HUES64 (cell line): ENCODE data around the gene ZNRF4.
"Not testable (repeated sequence)": the region's sequence is repeated elsewhere in the genome, so short reads cannot be mapped to it uniquely, and the experiment has no call there.

ENCODE experiments used
- H3K27ac ChIP-seq: 2 replicates; pipeline ENCODE4 v1.7.0; 2013; ENCODE audit warnings: low read depth, low read length, inconsistent platforms
- H3K27me3 ChIP-seq: 2 replicates; pipeline ENCODE4 v1.6.1; 2013; ENCODE audit warnings: mild to moderate bottlenecking, low read length; ENCODE audit not compliant: insufficient read depth
- H3K36me3 ChIP-seq: 2 replicates; pipeline ENCODE4 v1.6.1; 2013; ENCODE audit warnings: mild to moderate bottlenecking, low read length; ENCODE audit not compliant: insufficient read depth
- H3K4me1 ChIP-seq: 2 replicates; pipeline ENCODE4 v1.6.1; 2013; ENCODE audit warnings: mild to moderate bottlenecking, low read length, moderate library complexity; ENCODE audit not compliant: insufficient read depth
- H3K4me3 ChIP-seq: 2 replicates; pipeline ENCODE4 v1.5.1; 2013; ENCODE audit warnings: mild to moderate bottlenecking, low read length, moderate library complexity
- H3K9ac ChIP-seq: 2 replicates; pipeline ENCODE4 v1.6.1; 2013; ENCODE audit warnings: mild to moderate bottlenecking, low read depth, low read length
- H3K9me3 ChIP-seq: 2 replicates; pipeline ENCODE4 v1.6.1; 2013; ENCODE audit warnings: low read depth, low read length; ENCODE audit not compliant: insufficient read depth
- WGBS: fragments of 150-250, 120-280 bp; methylation state at CpG from one replicate; pipeline ENCODE4 v1.1.7; 2013; ENCODE audit warnings: missing lambda C conversion rate; 5-methylcytosine and 5-hydroxymethylcytosine counted together

ZNRF4 gene

GRCh38 chr19:5430237-5430636, 25.0 kb upstream of the ZNRF4 start:
- Histone ChIP-seq H3K4me3 (no peak overlapping the region), H3K9ac (no peak overlapping the region), H3K9me3 (no peaks in the 10 kb centered on the region), H3K36me3 (no peaks in the 10 kb centered on the region), H3K27me3 (peaks cover 7% of the 10 kb centered on the region; the same call in 1 of the 2 replicates), H3K27ac (no peak overlapping the region), H3K4me1 (peaks cover 13% of the 10 kb centered on the region; the same call in 1 of the 2 replicates)
- 67% methylated on average over 10 of the region's 10 CpGs for WGBS

GRCh38 chr19:5432687-5433086, 22.5 kb upstream of the ZNRF4 start:
- Histone ChIP-seq H3K27me3 (no peaks in the 10 kb centered on the region), H3K4me1 (peaks cover 14% of the 10 kb centered on the region; the same call in 1 of the 2 replicates), H3K4me3 (no peak overlapping the region), H3K9ac (no peak overlapping the region), H3K36me3 (no peaks in the 10 kb centered on the region), H3K9me3 (no peaks in the 10 kb centered on the region), H3K27ac (no peak overlapping the region)
- 79% methylated on average over 5 of the region's 5 CpGs for WGBS

- no peak overlapping the region for H3K4me3 ChIP-seq
- H3K27ac ChIP-seq = no peak overlapping the region
- 51% methylated on average over 6 of the region's 6 CpGs for WGBS
- no peaks in the 10 kb centered on the region for H3K36me3 ChIP-seq
- no peaks in the 10 kb centered on the region for H3K27me3 ChIP-seq
- no peaks in the 10 kb centered on the region for H3K9me3 ChIP-seq
- peaks cover 14% of the 10 kb centered on the region; the same call in 1 of the 2 replicates for H3K4me1 ChIP-seq
- no peak overlapping the region for H3K9ac ChIP-seq
These were observed 20.8 kb upstream of the ZNRF4 start for GRCh38 chr19:5434351-5434917.

GRCh38 chr19:5434970-5435641, 20.1 kb upstream of the ZNRF4 start:
- H3K27ac ChIP-seq = no peak overlapping the region
- H3K4me1 ChIP-seq = peaks cover 14% of the 10 kb centered on the region; the same call in 1 of the 2 replicates
- H3K36me3 ChIP-seq = no peaks in the 10 kb centered on the region
- H3K4me3 ChIP-seq = no peak overlapping the region
- no peak overlapping the region for H3K9ac ChIP-seq
- H3K27me3 ChIP-seq = no peaks in the 10 kb centered on the region
- 63% methylated on average over 7 of the region's 9 CpGs for WGBS
- no peaks in the 10 kb centered on the region for H3K9me3 ChIP-seq

- Histone ChIP-seq H3K27me3 (no peaks in the 10 kb centered on the region), H3K36me3 (no peaks in the 10 kb centered on the region), H3K9me3 (no peaks in the 10 kb centered on the region), H3K9ac (no peak overlapping the region), H3K27ac (no peak overlapping the region), H3K4me3 (peak overlapping the region; percentile 61; the same call in 1 of the 2 replicates), H3K4me1 (peaks cover 14% of the 10 kb centered on the region; the same call in 1 of the 2 replicates)
- WGBS = 65% methylated on average over 6 of the region's 7 CpGs
These were observed 19.6 kb upstream of the ZNRF4 start for GRCh38 chr19:5435642-5436017.

GRCh38 chr19:5436106-5436947, 18.9 kb upstream of the ZNRF4 start:
- 5% methylated on average over 29 of the region's 41 CpGs for WGBS
- no peaks in the 10 kb centered on the region for H3K27me3 ChIP-seq
- no peaks in the 10 kb centered on the region for H3K36me3 ChIP-seq
- H3K27ac ChIP-seq = no peak overlapping the region
- H3K9me3 ChIP-seq = no peaks in the 10 kb centered on the region
- H3K9ac ChIP-seq = peak overlapping the region; percentile 47; the same call in 1 of the 2 replicates
- peak overlapping the region; percentile 61 for H3K4me3 ChIP-seq
- peaks cover 14% of the 10 kb centered on the region; the same call in 1 of the 2 replicates for H3K4me1 ChIP-seq

- Histone ChIP-seq H3K9me3 (no peaks in the 10 kb centered on the region), H3K4me3 (peak overlapping the region; percentile 61), H3K27ac (no peak overlapping the region), H3K27me3 (no peaks in the 10 kb centered on the region), H3K4me1 (peaks cover 14% of the 10 kb centered on the region; the same call in 1 of the 2 replicates), H3K9ac (peak overlapping the region; percentile 47; the same call in 1 of the 2 replicates), H3K36me3 (no peaks in the 10 kb centered on the region)
- WGBS = 3% methylated on average over 12 of the region's 15 CpGs
These were observed 18.3 kb upstream of the ZNRF4 start for GRCh38 chr19:5436948-5437306.

- 94% methylated on average over 8 of the region's 8 CpGs for WGBS
- H3K4me1 ChIP-seq = peaks cover 13% of the 10 kb centered on the region; the same call in 1 of the 2 replicates
- H3K27me3 ChIP-seq, H3K36me3 ChIP-seq, H3K4me3 ChIP-seq, H3K9ac ChIP-seq, H3K27ac ChIP-seq, H3K9me3 ChIP-seq: not testable (repeated sequence)
These were observed 16.5 kb upstream of the ZNRF4 start for GRCh38 chr19:5438756-5439155.

- no peak overlapping the region for H3K9ac ChIP-seq
- no peak overlapping the region for H3K27ac ChIP-seq
- H3K27me3 ChIP-seq = no peaks in the 10 kb centered on the region
- no peaks in the 10 kb centered on the region for H3K36me3 ChIP-seq
- no peaks in the 10 kb centered on the region for H3K9me3 ChIP-seq
- peaks cover 7% of the 10 kb centered on the region; the same call in 1 of the 2 replicates for H3K4me1 ChIP-seq
- no peak overlapping the region for H3K4me3 ChIP-seq
These were observed 15.8 kb upstream of the ZNRF4 start for GRCh38 chr19:5439452-5439851.

GRCh38 chr19:5440299-5440698, 14.9 kb upstream of the ZNRF4 start:
- H3K27me3 ChIP-seq = no peaks in the 10 kb centered on the region
- no peaks in the 10 kb centered on the region for H3K36me3 ChIP-seq
- 32% methylated on average over 1 of the region's 1 CpG for WGBS
- H3K4me1 ChIP-seq = 0 out of 2 replicates have a peak, but pooled peaks cover under 1% of the 10 kb centered on the region
- H3K9me3 ChIP-seq = no peaks in the 10 kb centered on the region
- H3K4me3 ChIP-seq = no peak overlapping the region
- H3K9ac ChIP-seq = no peak overlapping the region
- H3K27ac ChIP-seq = no peak overlapping the region

GRCh38 chr19:5443723-5444122, 11.5 kb upstream of the ZNRF4 start:
- Histone ChIP-seq H3K27ac (no peak overlapping the region), H3K9ac (no peak overlapping the region), H3K27me3 (no peaks in the 10 kb centered on the region), H3K9me3 (no peaks in the 10 kb centered on the region), H3K4me3 (no peak overlapping the region), H3K36me3 (no peaks in the 10 kb centered on the region), H3K4me1 (no peaks in the 10 kb centered on the region)
- 96% methylated on average over 5 of the region's 5 CpGs for WGBS
